K562 (cell line): ENCODE measurements around the gene NLRX1. TPM values are rescaled to one million over a fixed set of nuclear protein-coding genes. Genes with fewer than 3 reads are reported as not detected.
A peak's percentile ranks its signal among the peaks of the same experiment; 100 is the strongest.

Experiments
- ATAC-seq: fragments of 200-7000 bp; cut with Tn5 transposase; 3 replicates; pipeline ENCODE4 v1.9.1; 2020; ENCODE audit warnings: moderate library complexity
- BruUV-seq: library from RNA; stranded (reverse); fragments of 400-500 nt; replicated peaks from 2 replicates; lab custom pipeline; 2021; lab: Mats Ljungman, UMichigan
- CTCF ChIA-PET: fragments of 300-600 bp; formaldehyde crosslinking; extraction: SDS; loops from one replicate; lab custom pipeline; 2021; ENCODE audit warnings: low intra/inter-chr PET ratio; lab: Yijun Ruan, JAX
- POLR2A ChIA-PET: fragments of 300-600, 350-650 bp; sonication (Branson Sonifier 250); formaldehyde crosslinking; extraction: SDS; loops from one replicate; lab custom pipeline; 2021; ENCODE audit warnings: antibody characterized with exemption, inconsistent platforms; lab: Yijun Ruan, JAX
- DNase-seq, 4 experiments: peaks; one replicate each; pipeline versions ENCODE4 v3.0.0 to v3.0.0-alpha.2; 2011 to 2018; ENCODE audit warnings: low spot score in 3 of 4, mixed read lengths in 3 of 4; ENCODE audit errors: extremely low read depth in 1 of 4
- FAIRE-seq: peaks from 2 replicates; lab custom pipeline; 2011; peaks lifted over from hg19 to GRCh38; lab: Jason Lieb, UNC
- H2AFZ ChIP-seq: 2 replicates; pipeline ENCODE4 v1.6.0; 2011; ENCODE audit warnings: low read depth, low read length, control low read depth, inconsistent platforms
- H3K27ac ChIP-seq: fragments of 200-600 bp; 3 replicates; pipeline ENCODE4 v1.8.0; 2011; ENCODE audit warnings: low read depth, mild to moderate bottlenecking, control low read depth, inconsistent platforms, low read length, moderate library complexity, mixed read lengths; ENCODE audit errors: extremely low read depth
- H3K27me3 ChIP-seq, 2 experiments: fragments of 300-600 bp in 1 of 2; 2 replicates in 1 of 2; 3 replicates in 1 of 2; pipeline versions ENCODE4 v1.6.0 to v1.8.0; 2011; ENCODE audit warnings: inconsistent platforms in 2 of 2, low read length in 2 of 2, mild to moderate bottlenecking in 1 of 2, mixed read lengths in 1 of 2, moderate library complexity in 1 of 2; ENCODE audit not compliant: control insufficient read depth in 2 of 2, insufficient read depth in 2 of 2
- H3K36me3 ChIP-seq: fragments of 300-600 bp; 3 replicates; pipeline ENCODE4 v1.8.0; 2011; ENCODE audit warnings: mild to moderate bottlenecking, low read length, inconsistent platforms; ENCODE audit not compliant: control insufficient read depth, insufficient read depth
- H3K4me1 ChIP-seq, 2 experiments: fragments of 200-600 bp in 1 of 2; replicated peaks in 1 of 2; 2 replicates in 1 of 2; 3 replicates in 1 of 2; pipeline versions ENCODE4 v1.5.1 to v1.8.0; 2011; ENCODE audit warnings: inconsistent platforms in 2 of 2, low read length in 2 of 2, mild to moderate bottlenecking in 1 of 2, mixed read lengths in 1 of 2, moderate library complexity in 1 of 2; ENCODE audit not compliant: control insufficient read depth in 2 of 2, insufficient read depth in 2 of 2
- H3K4me2 ChIP-seq: 2 replicates; pipeline ENCODE4 v1.6.1; 2011; ENCODE audit warnings: low read length, control low read depth, inconsistent platforms, mixed read lengths; ENCODE audit not compliant: insufficient read depth
- H3K4me3 ChIP-seq: fragments of 200-600 bp; sonication (generic), shearing (Covaris generic); 2 replicates; pipeline ENCODE4 v1.5.1; 2016; ENCODE audit warnings: control low read depth, inconsistent platforms
- H3K79me2 ChIP-seq: fragments of 200-600 bp; 3 replicates; pipeline ENCODE4 v1.8.0; 2011; ENCODE audit warnings: low read length, inconsistent platforms; ENCODE audit not compliant: control insufficient read depth, insufficient read depth
- H3K9ac ChIP-seq, 2 experiments: 2 replicates each; pipeline versions ENCODE4 v1.6.0 to v1.6.1; 2011; ENCODE audit warnings: low read depth in 2 of 2, low read length in 2 of 2, control low read depth in 1 of 2, inconsistent platforms in 1 of 2, mild to moderate bottlenecking in 1 of 2, mixed read lengths in 1 of 2; ENCODE audit not compliant: insufficient read depth in 1 of 2
- H3K9me1 ChIP-seq: one replicate; pipeline ENCODE4 v1.6.0; 2011; ENCODE audit warnings: inconsistent platforms, mild to moderate bottlenecking, low read length, moderate library complexity; ENCODE audit not compliant: control insufficient read depth, insufficient read depth
- H3K9me3 ChIP-seq: replicated peaks from 2 replicates; pipeline ENCODE4 v1.5.1; 2011; ENCODE audit warnings: low read depth, low read length, inconsistent platforms; ENCODE audit not compliant: control insufficient read depth, insufficient read depth
- H4K20me1 ChIP-seq: replicated peaks from 2 replicates; pipeline ENCODE4 v1.6.1; 2011; ENCODE audit warnings: low read length, inconsistent platforms, mixed read lengths; ENCODE audit not compliant: control insufficient read depth, insufficient read depth
- CBFA2T3 ChIP-seq: fragments of 450-650 bp; IDR thresholded peaks from 2 replicates; pipeline ENCODE4 v1.6.1; 2017
- CREM ChIP-seq: IDR thresholded peaks from 2 replicates; pipeline ENCODE4 v1.6.1; 2014; ENCODE audit warnings: antibody characterized with exemption, low read depth
- DPF2 ChIP-seq: fragments of 450-650 bp; IDR thresholded peaks from 2 replicates; pipeline ENCODE4 v1.6.1; 2016
- EHMT2 ChIP-seq: fragments of 450-650 bp; IDR thresholded peaks from 2 replicates; pipeline ENCODE4 v1.6.1; 2018; ENCODE audit warnings: antibody characterized with exemption
- FOS ChIP-seq: IDR thresholded peaks from 3 replicates; pipeline ENCODE4 v1.6.1; 2011; ENCODE audit not compliant: insufficient read length; ENCODE audit errors: extremely low read depth
- JUND ChIP-seq, 2 experiments: IDR thresholded peaks; 2 replicates in 1 of 2; 3 replicates in 1 of 2; pipeline ENCODE4 v1.6.1; 2011; ENCODE audit warnings: borderline replicate concordance in 2 of 2, low read depth in 2 of 2, low read length in 2 of 2, improper control_type of control experiment in 1 of 2, missing biosample characterization in 1 of 2, missing genetic modification characterization in 1 of 2, missing genetic modification reagents in 1 of 2
- KDM1A ChIP-seq, 2 experiments: fragments of 450-650 bp; IDR thresholded peaks; 2 replicates each; pipeline ENCODE4 v1.6.1; 2016; ENCODE audit warnings: mild to moderate bottlenecking in 2 of 2
- NFE2 ChIP-seq: IDR thresholded peaks from 2 replicates; pipeline ENCODE4 v1.6.1; 2014; ENCODE audit warnings: antibody characterized with exemption, low read depth
- POLR2B ChIP-seq: fragments of 450-650 bp; IDR thresholded peaks from 2 replicates; pipeline ENCODE4 v1.6.1; 2018; ENCODE audit warnings: low read depth; ENCODE audit not compliant: partially characterized antibody
- PRDM10 ChIP-seq: fragments of 450-650 bp; IDR thresholded peaks from 2 replicates; pipeline ENCODE4 v1.6.1; 2018; ENCODE audit not compliant: partially characterized antibody
- RBM34 ChIP-seq: fragments of 200-400 bp; formaldehyde crosslinking; IDR thresholded peaks from 2 replicates; pipeline ENCODE4 v1.6.1; 2018; ENCODE audit warnings: low read length, borderline replicate concordance; ENCODE audit not compliant: insufficient read depth
- SMARCA4 ChIP-seq: fragments of 450-650 bp; IDR thresholded peaks from 2 replicates; pipeline ENCODE4 v1.6.1; 2016
- SMARCE1 ChIP-seq: fragments of 450-650 bp; IDR thresholded peaks from 2 replicates; pipeline ENCODE4 v1.7.1; 2016; ENCODE audit warnings: mild to moderate bottlenecking
- TAF9B ChIP-seq: fragments of 450-650 bp; IDR thresholded peaks from 2 replicates; pipeline ENCODE4 v1.6.1; 2018; ENCODE audit warnings: mild to moderate bottlenecking; ENCODE audit not compliant: partially characterized antibody
- WGBS: fragments of 100-300 bp; shearing (Covaris generic); methylation state at CpG from one replicate; pipeline ENCODE4 v1.1.6; 2016; ENCODE audit warnings: low coverage, mixed read lengths; ENCODE audit not compliant: insufficient coverage; ENCODE audit errors: missing lambda C conversion rate; 5-methylcytosine and 5-hydroxymethylcytosine counted together
- in situ Hi-C: fragments of 300-500 bp; cut with MboI; formaldehyde crosslinking; loops from 4 replicates; pipeline ENCODE4 v1.15.0; 2018; ENCODE audit warnings: inconsistent platforms, mixed read lengths
- intact Hi-C: fragments of 100-400 bp; cut with micrococcal nuclease; formaldehyde crosslinking; loops from 2 replicates; pipeline ENCODE4 v1.14.2; 2022
- polyA plus RNA-seq, 8 experiments: library from polyadenylated mRNA; depleted of rRNA in 4 of 8; stranded (reverse) in 5 of 8; unstranded in 3 of 8; fragments of >200 nt; fragmentation: Nextera tagmentation in 2 of 8; fragmentation: Illumina TruSeq in 1 of 8; extraction: Ambion mirVana in 2 of 8; extraction: Trizol in 1 of 8; gene quantifications; 2 replicates each; pipeline versions ENCODE4 v1.2.1 to v1.2.3, GENCODE V29; 2011 to 2014; ENCODE audit warnings: inconsistent platforms in 1 of 8, missing spikeins in 1 of 8
- total RNA-seq, 7 experiments: library from RNA; depleted of rRNA in 6 of 7; stranded (reverse); fragments of >200 nt in 6 of 7; fragmentation: Illumina TruSeq in 2 of 7; extraction: Trizol in 2 of 7; gene quantifications; 2 replicates each; pipeline versions ENCODE4 v1.2.1 to v1.2.3, GENCODE V29; 2011 to 2021; ENCODE audit warnings: low replicate concordance in 1 of 7
- TF ChIP-seq, protein P1 (sequence below), 2 experiments: fragments of 450-650 bp in 1 of 2; sonication (generic) in 1 of 2; formaldehyde crosslinking in 1 of 2; IDR thresholded peaks in 1 of 2; conservative IDR thresholded peaks in 1 of 2; 2 replicates each; pipeline versions ENCODE4 v1.6.1 to v1.8.1; 2016 to 2023; ENCODE audit warnings: mild to moderate bottlenecking in 2 of 2, moderate library complexity in 2 of 2, inconsistent platforms in 1 of 2, missing genetic modification reagents in 1 of 2

NLRX1 gene
- total and polyA plus RNA-seq, 9 of the 15 experiments (the other 6 are each of a cell fraction or from before 2014, with no cell fraction given), result 0.04 to 2.3 (median 0.69) TPM

DNA sequence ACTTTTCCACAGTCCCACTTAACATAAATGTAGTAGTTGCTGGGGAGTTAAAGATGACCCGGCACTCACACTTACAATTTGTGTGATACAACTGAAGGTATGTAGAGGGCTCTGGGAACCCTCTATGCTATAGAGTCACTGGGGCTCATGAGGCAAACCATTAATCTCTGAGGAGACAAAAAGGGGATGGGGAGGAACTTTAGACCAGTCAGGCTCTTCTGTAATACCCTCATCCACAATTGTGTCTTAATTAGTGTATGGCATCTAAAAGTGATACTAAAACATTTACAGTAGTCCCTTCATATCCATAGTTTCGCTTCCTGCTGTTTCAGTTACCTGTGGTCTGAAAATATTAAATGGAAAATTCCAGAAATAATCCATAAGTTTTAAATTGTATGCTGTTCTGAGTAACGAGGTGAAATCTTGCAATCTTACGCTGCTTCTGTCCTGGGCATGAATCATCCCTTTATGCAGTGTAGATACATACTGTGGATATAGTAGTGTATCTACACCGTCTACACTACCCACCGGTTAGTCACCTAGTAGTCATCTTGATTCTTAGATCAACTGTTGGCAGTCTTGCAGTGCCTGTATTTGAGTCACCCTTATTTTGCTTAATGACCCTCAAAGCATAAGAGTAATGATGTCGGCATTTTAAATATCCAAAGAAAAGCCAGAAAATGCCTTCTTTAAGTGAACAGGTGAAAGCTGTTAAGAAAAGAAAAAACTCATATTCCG, 49.8 kb downstream of the NLRX1 start:
- 0 out of 2 replicates have a peak, but pooled peaks cover 3% of the 10 kb centered on the region for H4K20me1 ChIP-seq
- intact Hi-C loops (no loop called here), in situ Hi-C loops (no loop called here)
- no peak overlapping the region; the same call in 1 of the 2 replicates for H2AFZ ChIP-seq
- H3K4me2 ChIP-seq, result no peak overlapping the region
- CTCF ChIA-PET, result no interaction called here
- peaks cover 56% of the 10 kb centered on the region for H3K79me2 ChIP-seq
- FAIRE-seq, result peak; percentile 71
- no peak overlapping the region for H3K9ac ChIP-seq
- no peak overlapping the region for H3K4me3 ChIP-seq
- H3K9me1 ChIP-seq, result no peaks in the 10 kb centered on the region
- DNase-seq, result peak in 3 of 4 experiments; percentile 31 to 45 (median 39)
- H3K9me3 ChIP-seq, result no peaks in the 10 kb centered on the region
- H3K27ac ChIP-seq, result peak overlapping the region; percentile 32; the same call in 1 of the 3 replicates
- peak; percentile 69 for ATAC-seq
- POLR2A ChIA-PET, result interaction anchor here (0.6 kb wide), 1 partner anchor 1698 kb away, joined by 3 read pairs; no protein-coding TSS in a partner anchor
- BruUV-seq, result no TSS peak
- WGBS, result 36% methylated on average over 8 of the region's 8 CpGs
- H3K4me1 ChIP-seq, result peaks cover 0 to 3% of the 10 kb centered on the region in 2 experiments; a peak in 1 of 5 replicates
- no peaks in the 10 kb centered on the region for H3K36me3 ChIP-seq
- no peaks in the 10 kb centered on the region for H3K27me3 ChIP-seq
- TF ChIP-seq CBFA2T3 (0 out of 2 replicates have a peak, but pooled peaks have one; percentile 24), FOS (peak; percentile 40), KDM1A (IDR thresholded peaks at IDR 0.05) (0 out of 4 replicates have a peak, but pooled peaks of 1 of the 2 experiments have one; percentile 25), JUND (IDR thresholded peaks at IDR 0.05; ENCODE audit: borderline replicate concordance, low read depth, low read length) (peak; percentile 79), JUND (tag; IDR thresholded peaks at IDR 0.05; ENCODE audit: borderline replicate concordance, low read depth, low read length) (peak; percentile 67; the same call in 2 of the 3 replicates), DPF2 (peak; percentile 77), PRDM10 (peak; percentile 66), NFE2 (peak; percentile 10; the same call in 1 of the 2 replicates), SMARCA4 (peak; percentile 82), SMARCE1 (peak; percentile 74), CREM (peak; percentile 39; the same call in 1 of the 2 replicates), RBM34 (no peak), TAF9B (no peak), EHMT2 (peak; percentile 33; the same call in 1 of the 2 replicates), POLR2B (no peak)
- TF ChIP-seq, protein P1, sequence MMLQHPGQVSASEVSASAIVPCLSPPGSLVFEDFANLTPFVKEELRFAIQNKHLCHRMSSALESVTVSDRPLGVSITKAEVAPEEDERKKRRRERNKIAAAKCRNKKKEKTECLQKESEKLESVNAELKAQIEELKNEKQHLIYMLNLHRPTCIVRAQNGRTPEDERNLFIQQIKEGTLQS (IDR thresholded peaks at IDR 0.05), result peak; percentile 88
- TF ChIP-seq, protein P1 (CRISPR knock-in tag; conservative IDR thresholded peaks at IDR 0.05), result no peak
